Measurements from ENCODE around the gene SLC6A12.

SLC6A12 gene

DNA sequence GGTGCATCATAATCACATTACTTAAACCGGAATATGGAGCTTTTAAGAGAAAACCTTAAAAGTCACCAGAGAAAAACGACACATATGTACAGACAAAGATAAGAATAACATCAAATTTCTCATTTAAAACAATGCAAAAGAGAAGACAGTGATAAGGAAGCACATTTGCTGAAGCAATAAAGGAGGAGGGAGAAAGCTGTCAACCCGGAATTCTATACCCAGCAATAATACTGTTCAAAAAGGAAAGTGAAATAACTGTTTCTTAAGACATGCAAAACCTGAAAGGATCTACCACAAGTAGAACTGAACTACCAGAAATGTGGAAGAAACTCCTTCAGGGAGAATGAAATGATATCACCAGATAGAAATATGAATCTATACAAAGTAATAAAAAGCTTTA, 33.3 kb upstream of the SLC6A12 start:
- H3K4me3 ChIP-seq (ENCODE audit: low read depth, low read length) = no peak overlapping the region
- H3K27ac ChIP-seq = no peak overlapping the region
- H3K36me3 ChIP-seq = no peaks in the 10 kb centered on the region
- no peak for DNase-seq
- no peaks in the 10 kb centered on the region for H3K27me3 ChIP-seq (ENCODE audit: insufficient read depth, low read depth, severe bottlenecking)
- TF ChIP-seq, protein P1, sequence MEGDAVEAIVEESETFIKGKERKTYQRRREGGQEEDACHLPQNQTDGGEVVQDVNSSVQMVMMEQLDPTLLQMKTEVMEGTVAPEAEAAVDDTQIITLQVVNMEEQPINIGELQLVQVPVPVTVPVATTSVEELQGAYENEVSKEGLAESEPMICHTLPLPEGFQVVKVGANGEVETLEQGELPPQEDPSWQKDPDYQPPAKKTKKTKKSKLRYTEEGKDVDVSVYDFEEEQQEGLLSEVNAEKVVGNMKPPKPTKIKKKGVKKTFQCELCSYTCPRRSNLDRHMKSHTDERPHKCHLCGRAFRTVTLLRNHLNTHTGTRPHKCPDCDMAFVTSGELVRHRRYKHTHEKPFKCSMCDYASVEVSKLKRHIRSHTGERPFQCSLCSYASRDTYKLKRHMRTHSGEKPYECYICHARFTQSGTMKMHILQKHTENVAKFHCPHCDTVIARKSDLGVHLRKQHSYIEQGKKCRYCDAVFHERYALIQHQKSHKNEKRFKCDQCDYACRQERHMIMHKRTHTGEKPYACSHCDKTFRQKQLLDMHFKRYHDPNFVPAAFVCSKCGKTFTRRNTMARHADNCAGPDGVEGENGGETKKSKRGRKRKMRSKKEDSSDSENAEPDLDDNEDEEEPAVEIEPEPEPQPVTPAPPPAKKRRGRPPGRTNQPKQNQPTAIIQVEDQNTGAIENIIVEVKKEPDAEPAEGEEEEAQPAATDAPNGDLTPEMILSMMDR (IDR thresholded peaks at IDR 0.05; ENCODE audit: low read depth, low read length) = no peak
- no peaks in the 10 kb centered on the region for H3K9me3 ChIP-seq (ENCODE audit: severe bottlenecking)

DNA sequence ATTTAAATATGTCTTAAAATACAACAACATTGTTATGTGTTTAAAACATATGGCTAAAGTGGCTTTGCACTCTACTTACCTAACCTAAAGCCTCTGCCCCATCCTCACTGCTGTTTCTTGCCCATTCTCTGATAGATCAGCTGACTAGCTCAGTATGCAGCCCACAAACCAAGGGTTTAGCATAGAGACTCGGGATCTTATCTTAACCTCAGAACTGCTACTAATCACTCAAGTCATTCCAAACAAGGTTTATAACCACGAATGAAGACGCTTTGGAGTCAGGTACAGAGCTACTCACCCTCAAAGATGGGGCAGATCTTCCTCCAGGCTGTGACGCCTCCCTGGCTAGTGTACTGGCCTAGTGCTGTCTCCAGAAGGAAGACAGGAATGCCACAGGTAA, 29.4 kb upstream of the SLC6A12 start:
- Histone ChIP-seq H3K4me3 (ENCODE audit: low read depth, low read length) (no peak overlapping the region), H3K27ac (no peak overlapping the region), H3K36me3 (no peaks in the 10 kb centered on the region), H3K9me3 (ENCODE audit: severe bottlenecking) (no peaks in the 10 kb centered on the region), H3K27me3 (ENCODE audit: insufficient read depth, low read depth, severe bottlenecking) (no peaks in the 10 kb centered on the region)
- TF ChIP-seq, protein P1 (IDR thresholded peaks at IDR 0.05; ENCODE audit: low read depth, low read length) = no peak
- DNase-seq = no peak

DNA sequence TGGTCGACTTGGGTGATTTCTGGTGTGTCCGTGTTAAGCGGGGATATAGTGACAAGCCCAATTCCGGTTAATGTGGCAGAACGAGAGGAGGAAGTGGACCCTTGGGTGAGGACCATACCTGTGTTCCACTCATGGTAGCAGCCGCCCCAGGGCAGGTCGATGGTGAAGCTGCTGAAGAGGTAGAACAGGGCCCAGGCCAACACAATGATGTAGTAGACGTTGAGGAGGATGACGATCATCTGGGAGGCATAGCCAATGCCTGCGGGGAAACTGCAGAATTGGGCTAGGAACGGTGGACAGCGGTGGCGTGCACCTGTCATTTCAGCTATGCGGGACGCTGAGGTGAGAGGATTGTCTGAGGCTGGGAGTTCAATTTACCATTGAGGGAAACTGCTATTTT, 28.5 kb upstream of the SLC6A12 start:
- Histone ChIP-seq H3K27ac (no peak overlapping the region), H3K27me3 (ENCODE audit: insufficient read depth, low read depth, severe bottlenecking) (no peaks in the 10 kb centered on the region), H3K36me3 (no peaks in the 10 kb centered on the region), H3K4me3 (ENCODE audit: low read depth, low read length) (no peak overlapping the region), H3K9me3 (ENCODE audit: severe bottlenecking) (no peaks in the 10 kb centered on the region)
- TF ChIP-seq, protein P1 (IDR thresholded peaks at IDR 0.05; ENCODE audit: low read depth, low read length) = no peak
- no peak for DNase-seq

DNA sequence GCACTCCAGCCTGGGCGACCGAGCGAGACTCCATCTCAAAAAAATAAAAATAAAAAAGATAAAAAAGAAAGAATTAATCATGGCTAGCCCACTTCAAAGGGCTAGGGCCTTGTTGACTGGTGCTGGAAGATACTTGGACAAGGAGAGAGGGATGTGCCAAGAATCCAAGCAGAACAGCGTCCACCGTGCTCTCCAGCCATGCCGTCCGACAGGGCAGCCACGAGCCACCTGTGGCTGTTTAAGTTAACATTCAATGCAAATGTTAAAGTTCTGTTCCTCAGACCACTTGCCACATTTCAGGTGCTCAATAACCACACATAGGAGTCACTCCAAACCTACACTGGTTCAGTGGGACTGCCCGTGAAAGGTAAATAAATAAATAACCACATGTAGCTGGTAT, 27.3 kb upstream of the SLC6A12 start:
- TF ChIP-seq, protein P1 (IDR thresholded peaks at IDR 0.05; ENCODE audit: low read depth, low read length) = no peak
- Histone ChIP-seq H3K27me3 (ENCODE audit: insufficient read depth, low read depth, severe bottlenecking) (no peaks in the 10 kb centered on the region), H3K4me3 (ENCODE audit: low read depth, low read length) (no peak overlapping the region)

DNA sequence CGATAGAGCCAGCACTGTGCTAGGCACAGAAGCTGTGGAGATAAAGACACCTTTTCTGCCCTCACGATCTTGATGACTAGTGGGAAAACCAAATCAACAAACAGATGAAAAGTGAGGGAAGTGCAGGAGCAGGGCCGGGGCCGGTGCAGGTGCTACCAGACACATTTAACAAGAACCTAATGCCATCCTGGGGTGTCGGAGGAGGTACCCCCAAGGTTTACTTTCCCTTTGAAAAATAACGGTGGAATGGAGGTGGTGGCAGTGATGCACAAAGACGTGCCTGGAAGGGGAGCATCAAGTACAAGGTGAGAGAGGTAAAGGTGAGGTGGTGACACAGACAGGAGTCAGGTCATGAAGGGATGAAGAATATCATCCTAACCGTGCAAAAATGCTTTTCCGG, 26.6 kb upstream of the SLC6A12 start:
- H3K27me3 ChIP-seq (ENCODE audit: insufficient read depth, low read depth, severe bottlenecking) = no peaks in the 10 kb centered on the region

More for the DNA sequence above, 27.3 kb upstream of the SLC6A12 start:
- peaks cover 8% of the 10 kb centered on the region for H3K9me3 ChIP-seq (ENCODE audit: severe bottlenecking)
- no peaks in the 10 kb centered on the region for H3K36me3 ChIP-seq
- no peak for DNase-seq
- H3K27ac ChIP-seq = no peak overlapping the region

More for the DNA sequence above, 26.6 kb upstream of the SLC6A12 start:
- no peak for DNase-seq
- Histone ChIP-seq H3K36me3 (no peaks in the 10 kb centered on the region), H3K9me3 (ENCODE audit: severe bottlenecking) (peaks cover 10% of the 10 kb centered on the region), H3K27ac (no peak overlapping the region), H3K4me3 (ENCODE audit: low read depth, low read length) (no peak overlapping the region)
- TF ChIP-seq, protein P1 (IDR thresholded peaks at IDR 0.05; ENCODE audit: low read depth, low read length) = no peak
